PC-3 (cell line): Measurements from ENCODE around the gene DHRS3. TPM values are rescaled to one million over a fixed set of nuclear protein-coding genes. Genes with fewer than 3 reads are reported as not detected.
A peak's percentile ranks its signal among the peaks of the same experiment; 100 is the strongest.

Source experiments
- ATAC-seq: fragments of 200-7000 bp; cut with Tn5 transposase; 2 replicates; pipeline ENCODE4 v1.9.1; 2020; ENCODE audit warnings: mild to moderate bottlenecking, moderate library complexity
- BruUV-seq: library from RNA; stranded (reverse); fragments of 400-500 nt; replicated peaks from 2 replicates; lab custom pipeline; 2021; lab: Mats Ljungman, UMichigan
- CTCF ChIA-PET: fragments of 300-600 bp; sonication (Branson Sonifier 250); formaldehyde crosslinking; loops from one replicate; lab custom pipeline; 2022; ENCODE audit warnings: antibody characterized with exemption; lab: Charles Lee
- POLR2A ChIA-PET: fragments of 300-600 bp; sonication (Branson Sonifier 250); formaldehyde crosslinking; loops from one replicate; lab custom pipeline; 2022; ENCODE audit warnings: antibody characterized with exemption; ENCODE audit not compliant: unreplicated experiment; lab: Charles Lee
- DNase-seq: peaks from one replicate; pipeline ENCODE4 v3.0.0-alpha.2; 2015
- H2AFZ ChIP-seq: fragments of 300-600 bp; sonication (generic); 2 replicates; pipeline ENCODE4 v1.6.0; 2016; ENCODE audit warnings: antibody characterized with exemption, low read length
- H3F3A ChIP-seq: fragments of 300-600 bp; sonication (generic); one replicate; pipeline ENCODE4 v1.6.0; 2017; ENCODE audit warnings: antibody characterized with exemption, low read length, control low read depth, mild to moderate bottlenecking; ENCODE audit not compliant: unreplicated experiment
- H3K27ac ChIP-seq: fragments of 300-600 bp; sonication (generic); 2 replicates; pipeline ENCODE4 v1.5.1; 2016; ENCODE audit warnings: mild to moderate bottlenecking, low read length
- H3K27me3 ChIP-seq: fragments of 300-600 bp; sonication (generic); 2 replicates; pipeline ENCODE4 v1.6.1; 2016; ENCODE audit warnings: low read length, mixed read lengths
- H3K36me3 ChIP-seq: fragments of 300-600 bp; sonication (generic); 2 replicates; pipeline ENCODE4 v1.6.1; 2016; ENCODE audit warnings: low read depth, mixed run types, low read length, mixed read lengths
- H3K4me1 ChIP-seq: fragments of 300-600 bp; sonication (generic); 2 replicates; pipeline ENCODE4 v1.5.1; 2016; ENCODE audit warnings: low read length; ENCODE audit not compliant: insufficient read depth
- H3K4me2 ChIP-seq: fragments of 300-600 bp; sonication (generic); 2 replicates; pipeline ENCODE4 v1.6.0; 2016; ENCODE audit warnings: low read length
- H3K4me3 ChIP-seq: fragments of 300-600 bp; sonication (generic); 2 replicates; pipeline ENCODE4 v1.5.1; 2016; ENCODE audit warnings: mild to moderate bottlenecking, low read length, mixed read lengths
- H3K79me2 ChIP-seq: fragments of 300-600 bp; sonication (generic); 2 replicates; pipeline ENCODE4 v1.6.1; 2017; ENCODE audit warnings: low read length, mixed read lengths
- H3K9ac ChIP-seq: fragments of 300-600 bp; sonication (generic); 2 replicates; pipeline ENCODE4 v1.6.0; 2016; ENCODE audit warnings: mild to moderate bottlenecking, low read length
- H3K9me2 ChIP-seq: fragments of 300-600 bp; sonication (generic); replicated peaks from 2 replicates; pipeline ENCODE4 v1.6.1; 2016; ENCODE audit warnings: mixed run types, low read length, mixed read lengths
- H3K9me3 ChIP-seq: fragments of 300-600 bp; sonication (generic); 2 replicates; pipeline ENCODE4 v1.6.1; 2016; ENCODE audit warnings: low read length, mixed read lengths
- H4K20me1 ChIP-seq: fragments of 300-600 bp; sonication (generic); 2 replicates; pipeline ENCODE4 v1.6.1; 2016; ENCODE audit warnings: low read length, mixed read lengths
- CTCF ChIP-seq: fragments of 300-600 bp; sonication (generic); conservative IDR thresholded peaks from 2 replicates; pipeline ENCODE4 v1.5.1; 2017; ENCODE audit warnings: antibody characterized with exemption, low read depth, mild to moderate bottlenecking, low read length
- EZH2 ChIP-seq: fragments of 300-600 bp; sonication (generic); IDR thresholded peaks from one replicate; pipeline ENCODE4 v1.6.1; 2017; ENCODE audit warnings: antibody characterized with exemption, mild to moderate bottlenecking, low read length; ENCODE audit not compliant: unreplicated experiment
- EZH2phosphoT487 ChIP-seq: fragments of 300-600 bp; sonication (generic); IDR thresholded peaks from 2 replicates; pipeline ENCODE4 v1.6.1; 2018; ENCODE audit warnings: mild to moderate bottlenecking, antibody characterized with exemption, low read length, borderline replicate concordance
- intact Hi-C: fragments of 100-400 bp; cut with micrococcal nuclease; formaldehyde crosslinking; loops from 2 replicates; pipeline ENCODE4 v1.9.0; 2023
- total RNA-seq: library from RNA; depleted of rRNA; stranded (reverse); fragments of >200 nt; gene quantifications from 2 replicates; pipeline ENCODE4 v1.2.3, GENCODE V29; 2014

DHRS3 gene
- total RNA-seq, 1 experiment from 2014 or later: 105 TPM

GRCh38 chr1:12548973-12549459 is 69.0 kb downstream of the DHRS3 start:
- Histone ChIP-seq H3K27ac (peak overlapping the region; percentile 81), H3F3A (no peaks in the 10 kb centered on the region), H3K9me3 (no peaks in the 10 kb centered on the region), H3K4me1 (peaks cover 18% of the 10 kb centered on the region), H3K9ac (peak overlapping the region; percentile 39), H3K4me2 (peak overlapping the region; percentile 76), H4K20me1 (no peaks in the 10 kb centered on the region), H3K36me3 (no peaks in the 10 kb centered on the region), H3K4me3 (no peak overlapping the region), H3K9me2 (no peaks in the 10 kb centered on the region), H3K27me3 (no peaks in the 10 kb centered on the region), H2AFZ (no peak overlapping the region), H3K79me2 (no peaks in the 10 kb centered on the region)
- ATAC-seq (no peak), DNase-seq (no peak)
- POLR2A ChIA-PET: interaction anchor here (0.7 kb wide), 1 partner anchor 68 kb away, joined by 4 read pairs; no protein-coding TSS in a partner anchor
- TF ChIP-seq EZH2phosphoT487 (no peak), EZH2 (no peak), CTCF (no peak)
- no TSS peak for BruUV-seq
- intact Hi-C loops: loop anchor here (1.0 kb wide), 2 partner anchors 47 to 71 kb away; no protein-coding TSS in a partner anchor
- CTCF ChIA-PET: no interaction called here

GRCh38 chr1:12548279-12548972 is 69.6 kb downstream of the DHRS3 start:
- H3K4me2 ChIP-seq: no peak overlapping the region
- CTCF ChIA-PET: no interaction called here
- H3K4me1 ChIP-seq: peaks cover 18% of the 10 kb centered on the region

More at GRCh38 chr1:12548279-12548972, 69.6 kb downstream of the DHRS3 start:
- no peak overlapping the region for H3K4me3 ChIP-seq
- POLR2A ChIA-PET: no interaction called here
- DNase-seq (no peak), ATAC-seq (no peak)
- no peak overlapping the region for H3K27ac ChIP-seq
- TF ChIP-seq CTCF (no peak), EZH2 (no peak), EZH2phosphoT487 (no peak)
- no peaks in the 10 kb centered on the region for H4K20me1 ChIP-seq
- no peaks in the 10 kb centered on the region for H3F3A ChIP-seq
- BruUV-seq: no TSS peak
- no peaks in the 10 kb centered on the region for H3K9me2 ChIP-seq
- no peaks in the 10 kb centered on the region for H3K79me2 ChIP-seq
- H3K9me3 ChIP-seq: no peaks in the 10 kb centered on the region
- intact Hi-C loops: no loop called here
- no peaks in the 10 kb centered on the region for H3K27me3 ChIP-seq
- no peak overlapping the region for H2AFZ ChIP-seq
- no peaks in the 10 kb centered on the region for H3K36me3 ChIP-seq
- H3K9ac ChIP-seq: no peak overlapping the region
